ENCODE measurements around the gene RAB14. TPM values are rescaled to one million over a fixed set of nuclear protein-coding genes. Genes with fewer than 3 reads are reported as not detected.

RAB14 gene
- total and polyA plus RNA-seq, 2 donors, result 23.1 to 49.0 TPM

DNA sequence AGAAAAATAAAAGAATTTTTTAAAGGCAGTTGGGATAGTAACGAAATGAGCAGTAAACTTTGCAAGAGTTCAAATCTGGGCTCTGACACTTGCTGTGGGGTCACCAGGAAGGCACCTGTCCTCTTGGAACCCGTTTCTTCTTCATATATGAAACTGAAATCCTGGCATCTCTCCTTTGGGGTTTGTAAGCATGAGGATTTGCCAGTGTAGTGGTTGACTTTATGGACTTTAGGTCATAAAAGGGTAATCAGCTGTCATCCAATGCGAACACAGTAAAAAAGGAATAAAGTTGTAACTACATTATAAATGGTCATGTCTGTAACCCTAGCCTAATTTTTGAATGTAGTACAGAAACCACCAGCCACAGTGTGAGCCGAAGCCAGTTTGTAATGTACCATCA is 1.3 kb downstream of the RAB14 start:
- no peak for DNase-seq (ENCODE audit: low read depth in 6 of 9, low spot score in 9 of 9)
- Histone ChIP-seq H3K9me3 (ENCODE audit: control insufficient read depth in 2 of 2, insufficient read depth in 1 of 2, low read length in 1 of 2) (no peaks in the 10 kb centered on the region), H3K36me3 (ENCODE audit: control insufficient read depth in 2 of 2, insufficient read depth in 2 of 2, low read length in 1 of 2) (no peaks in the 10 kb centered on the region), H3K27me3 (ENCODE audit: control insufficient read depth in 2 of 2, insufficient read depth in 1 of 2, low read length in 1 of 2) (no peaks in the 10 kb centered on the region), H3K4me1 (ENCODE audit: control insufficient read depth in 2 of 2, insufficient read depth in 2 of 2, low read length in 2 of 2) (peaks cover 12 to 17% of the 10 kb centered on the region in 2 donors), H3K27ac (ENCODE audit: low read depth in 1 of 2, low read length in 1 of 2) (peak overlapping the region in 1 of 2 donors; percentile 40), H3K4me3 (ENCODE audit: low read length in 2 of 2) (peak overlapping the region; percentile 83 to 91)
- WGBS, result 18% methylated on average over 4 of the region's 4 CpGs

DNA sequence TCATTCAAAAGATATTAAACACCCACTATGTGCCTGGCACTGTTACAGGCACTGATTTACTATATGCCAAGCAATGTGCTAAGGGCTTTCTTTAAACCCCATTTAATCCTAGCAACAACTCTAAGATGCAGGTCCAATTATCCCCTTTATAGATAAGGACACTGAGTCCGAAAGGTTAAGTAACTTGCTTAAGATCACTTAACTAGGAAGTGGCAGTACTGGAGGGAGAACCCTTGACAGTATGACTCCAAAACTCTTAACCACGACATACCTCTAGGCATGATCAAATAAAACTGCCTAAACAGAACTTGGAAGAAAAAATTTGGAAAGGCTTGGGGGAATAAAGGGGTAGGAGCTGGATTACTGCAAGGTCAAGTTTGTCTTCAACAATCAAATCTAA is 1.7 kb downstream of the RAB14 start:
- peaks cover 12 to 17% of the 10 kb centered on the region in 2 donors for H3K4me1 ChIP-seq (ENCODE audit: control insufficient read depth in 2 of 2, insufficient read depth in 2 of 2, low read length in 2 of 2)
- peak overlapping the region; percentile 83 to 91 for H3K4me3 ChIP-seq (ENCODE audit: low read length in 2 of 2)
- WGBS, result 43% methylated on average over 2 of the region's 2 CpGs
- H3K27me3 ChIP-seq (ENCODE audit: control insufficient read depth in 2 of 2, insufficient read depth in 1 of 2, low read length in 1 of 2), result no peaks in the 10 kb centered on the region
- no peaks in the 10 kb centered on the region for H3K9me3 ChIP-seq (ENCODE audit: control insufficient read depth in 2 of 2, insufficient read depth in 1 of 2, low read length in 1 of 2)
- H3K36me3 ChIP-seq (ENCODE audit: control insufficient read depth in 2 of 2, insufficient read depth in 2 of 2, low read length in 1 of 2), result no peaks in the 10 kb centered on the region
- peak in 1 of 9 donors; percentile 28 for DNase-seq (ENCODE audit: low read depth in 6 of 9, low spot score in 9 of 9)
- H3K27ac ChIP-seq (ENCODE audit: low read depth in 1 of 2, low read length in 1 of 2), result peak overlapping the region in 1 of 2 donors; percentile 40

DNA sequence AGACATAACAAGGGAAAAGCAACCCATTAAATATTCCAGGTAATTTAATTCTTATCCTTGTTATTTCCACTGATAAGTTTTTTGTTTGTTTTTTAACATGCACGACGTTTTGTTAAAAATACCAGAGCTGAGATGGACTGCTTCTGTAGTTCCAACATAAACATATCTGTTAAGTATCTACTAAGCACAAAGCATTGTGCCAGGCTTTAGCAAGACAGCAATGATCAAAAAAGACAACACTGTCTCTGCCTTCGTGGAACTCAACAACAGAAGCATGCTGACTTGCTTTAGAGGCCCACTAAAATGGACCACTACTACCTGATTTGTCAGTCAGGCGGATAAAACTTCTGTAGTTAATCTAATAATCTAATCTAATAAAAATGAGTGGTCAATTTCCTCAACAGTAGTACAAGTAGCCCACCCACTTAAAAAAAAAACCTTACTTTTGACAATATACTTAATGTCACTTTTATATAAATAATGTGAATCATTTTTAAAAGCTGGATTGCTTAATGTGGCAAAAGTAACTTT is 3.1 kb downstream of the RAB14 start:
- Histone ChIP-seq H3K4me3 (ENCODE audit: low read length in 2 of 2) (no peak overlapping the region), H3K27me3 (ENCODE audit: control insufficient read depth in 2 of 2, insufficient read depth in 1 of 2, low read length in 1 of 2) (no peaks in the 10 kb centered on the region), H3K36me3 (ENCODE audit: control insufficient read depth in 2 of 2, insufficient read depth in 2 of 2, low read length in 1 of 2) (no peaks in the 10 kb centered on the region), H3K27ac (ENCODE audit: low read depth in 1 of 2, low read length in 1 of 2) (no peak overlapping the region), H3K4me1 (ENCODE audit: control insufficient read depth in 2 of 2, insufficient read depth in 2 of 2, low read length in 2 of 2) (peaks cover 12 to 17% of the 10 kb centered on the region in 2 donors), H3K9me3 (ENCODE audit: control insufficient read depth in 2 of 2, insufficient read depth in 1 of 2, low read length in 1 of 2) (no peaks in the 10 kb centered on the region)
- DNase-seq (ENCODE audit: low read depth in 6 of 9, low spot score in 9 of 9), result no peak
- 61% methylated on average over 4 of the region's 4 CpGs for WGBS

DNA sequence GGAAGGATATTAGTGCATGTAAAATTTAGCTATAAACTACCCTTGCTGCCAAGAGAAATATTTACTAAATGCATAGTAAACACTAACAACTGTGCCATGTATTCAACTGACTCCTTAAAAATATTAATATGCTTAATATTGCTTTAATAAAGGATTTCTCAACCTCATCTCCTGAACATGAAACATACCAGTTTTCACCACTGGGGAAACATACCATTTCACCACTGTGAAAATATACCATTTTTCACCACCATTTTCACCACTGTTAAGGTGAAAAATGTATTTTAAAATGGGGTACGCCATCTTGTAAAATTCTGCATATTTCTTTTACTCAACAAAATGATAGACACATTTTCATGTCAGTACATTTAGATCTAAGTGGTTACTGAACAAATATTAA is 4.5 kb downstream of the RAB14 start:
- 96% methylated on average over 1 of the region's 1 CpG for WGBS
- H3K36me3 ChIP-seq (ENCODE audit: control insufficient read depth in 2 of 2, insufficient read depth in 2 of 2, low read length in 1 of 2), result no peaks in the 10 kb centered on the region
- no peak overlapping the region for H3K4me3 ChIP-seq (ENCODE audit: low read length in 2 of 2)
- no peak for DNase-seq (ENCODE audit: low read depth in 6 of 9, low spot score in 9 of 9)
- peaks cover 12% of the 10 kb centered on the region in 2 donors for H3K4me1 ChIP-seq (ENCODE audit: control insufficient read depth in 2 of 2, insufficient read depth in 2 of 2, low read length in 2 of 2)
- H3K9me3 ChIP-seq (ENCODE audit: control insufficient read depth in 2 of 2, insufficient read depth in 1 of 2, low read length in 1 of 2), result no peaks in the 10 kb centered on the region
- H3K27ac ChIP-seq (ENCODE audit: low read depth in 1 of 2, low read length in 1 of 2), result no peak overlapping the region
- H3K27me3 ChIP-seq (ENCODE audit: control insufficient read depth in 2 of 2, insufficient read depth in 1 of 2, low read length in 1 of 2), result no peaks in the 10 kb centered on the region

DNA sequence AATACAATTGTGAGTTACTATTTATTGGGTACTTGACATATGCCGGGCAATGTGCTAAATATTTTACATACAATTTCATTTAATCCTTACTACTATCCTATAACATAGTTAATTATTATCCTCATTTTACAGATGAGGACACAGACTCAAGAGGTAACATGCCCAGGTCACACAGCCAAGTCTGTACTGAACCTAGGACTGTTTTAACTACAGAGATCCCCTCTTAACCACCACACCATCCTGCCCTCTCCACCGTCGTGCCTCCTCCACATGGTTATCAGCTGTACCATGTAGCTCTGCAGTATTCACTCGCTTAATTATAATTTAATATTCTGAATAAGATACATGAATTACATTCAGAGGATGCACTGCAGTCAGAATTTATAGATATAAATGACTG is 5.3 kb downstream of the RAB14 start:
- Histone ChIP-seq H3K4me3 (ENCODE audit: low read length in 2 of 2) (no peak overlapping the region), H3K4me1 (ENCODE audit: control insufficient read depth in 2 of 2, insufficient read depth in 2 of 2, low read length in 2 of 2) (peaks cover 10 to 12% of the 10 kb centered on the region in 2 donors), H3K36me3 (ENCODE audit: control insufficient read depth in 2 of 2, insufficient read depth in 2 of 2, low read length in 1 of 2) (no peaks in the 10 kb centered on the region), H3K9me3 (ENCODE audit: control insufficient read depth in 2 of 2, insufficient read depth in 1 of 2, low read length in 1 of 2) (no peaks in the 10 kb centered on the region), H3K27ac (ENCODE audit: low read depth in 1 of 2, low read length in 1 of 2) (no peak overlapping the region), H3K27me3 (ENCODE audit: control insufficient read depth in 2 of 2, insufficient read depth in 1 of 2, low read length in 1 of 2) (no peaks in the 10 kb centered on the region)
- whole genome bisulfite sequencing, result 55% methylated on average over 4 of the region's 4 CpGs
- no peak for DNase-seq (ENCODE audit: low read depth in 6 of 9, low spot score in 9 of 9)

DNA sequence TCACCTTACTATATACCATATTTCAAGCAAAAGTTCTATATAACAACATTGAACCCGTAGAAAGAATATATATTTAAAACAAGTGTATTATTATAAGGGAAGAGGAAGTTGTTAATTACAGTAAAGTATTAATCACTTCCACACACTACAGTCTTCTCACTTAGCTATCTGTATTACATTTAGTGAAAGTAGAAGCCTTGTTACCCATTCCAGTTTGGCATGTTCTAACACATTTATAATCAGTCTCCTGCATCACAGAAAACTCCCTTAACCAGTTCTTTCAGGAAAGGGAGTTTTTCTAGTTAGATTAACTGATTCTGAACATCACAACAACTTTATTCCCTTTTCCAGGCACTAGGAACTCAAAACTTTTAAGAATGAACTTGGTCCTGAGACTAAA is 6.9 kb downstream of the RAB14 start:
- H3K9me3 ChIP-seq (ENCODE audit: control insufficient read depth in 2 of 2, insufficient read depth in 1 of 2, low read length in 1 of 2), result no peaks in the 10 kb centered on the region
- peak overlapping the region in 1 of 2 donors; percentile 48 for H3K27ac ChIP-seq (ENCODE audit: low read depth in 1 of 2, low read length in 1 of 2)
- H3K27me3 ChIP-seq (ENCODE audit: control insufficient read depth in 2 of 2, insufficient read depth in 1 of 2, low read length in 1 of 2), result no peaks in the 10 kb centered on the region
- DNase-seq (ENCODE audit: low read depth in 6 of 9, low spot score in 9 of 9), result no peak
- no peak overlapping the region for H3K4me3 ChIP-seq (ENCODE audit: low read length in 2 of 2)
- peaks cover 0 to under 1% of the 10 kb centered on the region in 2 donors for H3K36me3 ChIP-seq (ENCODE audit: control insufficient read depth in 2 of 2, insufficient read depth in 2 of 2, low read length in 1 of 2)
- H3K4me1 ChIP-seq (ENCODE audit: control insufficient read depth in 2 of 2, insufficient read depth in 2 of 2, low read length in 2 of 2), result peaks cover 2 to 5% of the 10 kb centered on the region in 2 donors
- 43% methylated on average over 1 of the region's 1 CpG for WGBS

DNA sequence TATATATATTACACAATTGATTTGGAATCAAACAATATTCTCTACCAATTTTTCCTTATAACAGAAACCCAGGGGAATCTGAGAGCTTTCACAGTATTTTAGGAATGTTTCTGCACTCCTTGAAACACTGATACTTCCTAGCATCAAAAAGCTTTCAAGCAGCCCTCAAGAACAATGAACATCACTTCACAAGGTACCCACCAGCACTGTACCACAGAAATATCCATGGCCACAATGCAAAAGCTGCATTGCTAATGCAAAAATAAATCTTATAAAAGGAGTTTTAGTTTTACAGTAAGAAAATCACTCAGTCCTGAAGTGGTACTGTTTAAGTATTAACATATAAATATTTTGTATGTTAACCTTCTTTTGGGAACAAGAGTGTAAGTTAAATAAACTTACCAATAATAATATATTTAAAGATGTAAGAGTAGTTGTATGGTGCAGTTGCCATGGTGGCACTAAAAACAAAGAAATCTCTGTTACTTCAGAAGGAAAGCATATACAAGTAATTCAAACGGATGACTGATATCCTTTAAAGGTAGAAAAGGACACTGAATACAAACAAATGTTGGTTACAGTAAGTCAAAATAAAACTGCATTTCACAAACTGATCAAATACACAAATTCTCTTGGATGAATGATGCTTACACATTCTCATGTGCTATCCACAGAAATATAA is 8.6 kb downstream of the RAB14 start:
- Histone ChIP-seq H3K4me3 (ENCODE audit: low read length in 2 of 2) (no peak overlapping the region), H3K36me3 (ENCODE audit: control insufficient read depth in 2 of 2, insufficient read depth in 2 of 2, low read length in 1 of 2) (peaks cover 0 to 3% of the 10 kb centered on the region in 2 donors), H3K9me3 (ENCODE audit: control insufficient read depth in 2 of 2, insufficient read depth in 1 of 2, low read length in 1 of 2) (no peaks in the 10 kb centered on the region), H3K27me3 (ENCODE audit: control insufficient read depth in 2 of 2, insufficient read depth in 1 of 2, low read length in 1 of 2) (no peaks in the 10 kb centered on the region), H3K4me1 (ENCODE audit: control insufficient read depth in 2 of 2, insufficient read depth in 2 of 2, low read length in 2 of 2) (peaks cover 2% of the 10 kb centered on the region in 2 donors), H3K27ac (ENCODE audit: low read depth in 1 of 2, low read length in 1 of 2) (no peak overlapping the region)
- 45% methylated on average over 1 of the region's 1 CpG for WGBS
- no peak for DNase-seq (ENCODE audit: low read depth in 6 of 9, low spot score in 9 of 9)

DNA sequence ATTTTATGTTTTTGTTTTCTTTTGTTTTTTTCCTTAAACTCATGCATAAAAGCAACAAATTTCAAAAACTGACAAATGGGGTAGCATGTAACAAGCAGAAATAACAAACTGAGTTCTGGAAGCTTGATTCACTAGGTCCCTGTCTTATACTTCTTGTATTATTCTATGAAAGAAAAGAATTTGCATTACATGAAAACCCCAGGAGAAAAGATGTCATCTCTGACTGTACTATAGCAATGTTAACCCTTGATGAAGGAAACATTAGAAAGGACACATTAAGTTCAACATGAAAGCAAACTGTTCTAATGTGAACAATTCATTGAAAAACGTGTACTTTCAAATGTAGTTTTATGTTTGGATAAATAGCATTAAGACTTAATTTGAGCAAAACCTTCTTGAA is 9.2 kb downstream of the RAB14 start:
- Histone ChIP-seq H3K4me1 (ENCODE audit: control insufficient read depth in 2 of 2, insufficient read depth in 2 of 2, low read length in 2 of 2) (peaks cover 2% of the 10 kb centered on the region in 2 donors), H3K36me3 (ENCODE audit: control insufficient read depth in 2 of 2, insufficient read depth in 2 of 2, low read length in 1 of 2) (peaks cover 0 to 4% of the 10 kb centered on the region in 2 donors), H3K27me3 (ENCODE audit: control insufficient read depth in 2 of 2, insufficient read depth in 1 of 2, low read length in 1 of 2) (no peaks in the 10 kb centered on the region), H3K27ac (ENCODE audit: low read depth in 1 of 2, low read length in 1 of 2) (no peak overlapping the region), H3K4me3 (ENCODE audit: low read length in 2 of 2) (no peak overlapping the region), H3K9me3 (ENCODE audit: control insufficient read depth in 2 of 2, insufficient read depth in 1 of 2, low read length in 1 of 2) (no peaks in the 10 kb centered on the region)
- DNase-seq (ENCODE audit: low read depth in 6 of 9, low spot score in 9 of 9), result no peak
- 72% methylated on average over 1 of the region's 1 CpG for WGBS

DNA sequence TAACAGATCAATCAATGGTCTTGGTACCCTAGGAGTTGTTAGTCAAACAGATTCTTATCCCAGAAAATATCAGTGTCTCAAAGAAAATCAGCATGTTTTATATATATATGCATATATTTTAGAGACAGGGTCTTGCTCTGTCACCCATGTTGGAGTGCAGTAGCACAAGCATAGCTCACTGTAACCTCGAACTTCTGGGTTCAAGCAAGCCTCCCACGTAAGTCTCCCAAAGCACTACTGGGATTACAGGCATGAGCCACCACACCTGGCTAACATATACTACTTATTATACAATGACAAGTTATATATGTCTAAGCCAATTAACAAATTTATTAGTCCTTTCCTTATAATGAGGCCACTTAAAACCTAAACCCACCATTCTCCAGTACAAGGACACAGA is 10.4 kb downstream of the RAB14 start:
- H3K4me1 ChIP-seq (ENCODE audit: control insufficient read depth in 2 of 2, insufficient read depth in 2 of 2, low read length in 2 of 2), result no peaks in the 10 kb centered on the region
- WGBS, result over 99% methylated on average over 2 of the region's 2 CpGs
- no peaks in the 10 kb centered on the region for H3K9me3 ChIP-seq (ENCODE audit: control insufficient read depth in 2 of 2, insufficient read depth in 1 of 2, low read length in 1 of 2)
- no peaks in the 10 kb centered on the region for H3K27me3 ChIP-seq (ENCODE audit: control insufficient read depth in 2 of 2, insufficient read depth in 1 of 2, low read length in 1 of 2)
- no peak overlapping the region for H3K4me3 ChIP-seq (ENCODE audit: low read length in 2 of 2)
- no peak for DNase-seq (ENCODE audit: low read depth in 6 of 9, low spot score in 9 of 9)
- no peak overlapping the region for H3K27ac ChIP-seq (ENCODE audit: low read depth in 1 of 2, low read length in 1 of 2)
- H3K36me3 ChIP-seq (ENCODE audit: control insufficient read depth in 2 of 2, insufficient read depth in 2 of 2, low read length in 1 of 2), result peaks cover 0 to 7% of the 10 kb centered on the region in 2 donors

Measured in thymus (tissue), 11 donors.